HEK293T (cell line): ENCODE data around the gene SLC17A2.

ENCODE experiments used
- BHLHE40 ChIP-seq: fragments of 450-650 bp; IDR thresholded peaks from 2 replicates; pipeline ENCODE4 v1.6.1; 2016; ENCODE audit warnings: mild to moderate bottlenecking, moderate library complexity, borderline replicate concordance
- CTBP1 ChIP-seq: fragments of 450-650 bp; IDR thresholded peaks from 2 replicates; pipeline ENCODE4 v1.6.1; 2016; ENCODE audit warnings: borderline replicate concordance
- FOXM1 ChIP-seq: fragments of 450-650 bp; IDR thresholded peaks from 2 replicates; pipeline ENCODE4 v1.6.1; 2017; ENCODE audit warnings: mild to moderate bottlenecking, borderline replicate concordance
- NFRKB ChIP-seq: fragments of 450-650 bp; IDR thresholded peaks from 2 replicates; pipeline ENCODE4 v1.6.1; 2016; ENCODE audit warnings: mild to moderate bottlenecking, moderate library complexity
- SP1 ChIP-seq: fragments of 450-650 bp; IDR thresholded peaks from 2 replicates; pipeline ENCODE4 v1.6.1; 2017
- SUZ12 ChIP-seq: fragments of 450-650 bp; IDR thresholded peaks from 2 replicates; pipeline ENCODE4 v1.6.1; 2016; ENCODE audit warnings: mild to moderate bottlenecking
- TARDBP ChIP-seq: fragments of 450-650 bp; IDR thresholded peaks from 2 replicates; pipeline ENCODE4 v1.6.1; 2016
- ZNF384 ChIP-seq: fragments of 450-650 bp; IDR thresholded peaks from 2 replicates; pipeline ENCODE4 v1.6.1; 2016

DNA sequence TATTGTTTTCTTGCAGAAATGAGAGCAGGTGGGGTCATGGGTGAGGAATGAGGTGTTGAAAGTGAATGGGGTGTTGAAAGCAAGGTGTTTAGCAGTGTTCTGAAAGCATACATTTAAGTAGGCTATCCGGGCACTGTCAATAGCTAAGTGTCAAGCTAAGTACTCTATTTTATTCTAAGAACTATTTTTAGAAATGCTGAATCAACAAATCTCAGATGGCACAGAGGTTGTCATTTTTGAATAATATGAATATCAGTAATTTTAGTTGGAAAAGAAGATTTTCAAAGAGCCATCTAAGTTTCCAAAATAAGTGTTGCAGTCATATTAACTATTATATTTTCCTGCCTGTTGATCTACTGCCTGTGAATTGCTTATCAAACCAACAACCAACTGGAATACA is 34.7 kb downstream of the SLC17A2 start:
- no peak for TF ChIP-seq NFRKB
- TF ChIP-seq SP1 = no peak
- TF ChIP-seq ZNF384 = no peak
- TF ChIP-seq FOXM1 = no peak
- TF ChIP-seq TARDBP = no peak
- TF ChIP-seq CTBP1 = no peak
- TF ChIP-seq SUZ12 = no peak
- TF ChIP-seq BHLHE40 = no peak
